Skeletal muscle tissue (tissue), 4 donors: ENCODE measurements around the gene CISD2. TPM values are rescaled to one million over a fixed set of nuclear protein-coding genes. Genes with fewer than 3 reads are reported as not detected.
A peak's percentile ranks its signal among the peaks of the same experiment; 100 is the strongest.

ENCODE experiments used
- H3K27ac ChIP-seq: one replicate; pipeline ENCODE4 v1.7.0; 2013; ENCODE audit warnings: mild to moderate bottlenecking, low read depth, low read length, inconsistent platforms
- H3K27me3 ChIP-seq, 3 donors: one replicate each; pipeline ENCODE4 v1.7.0; 2013; ENCODE audit warnings: low read length in 3 of 3; ENCODE audit not compliant: control insufficient read depth in 3 of 3, insufficient read depth in 3 of 3
- H3K36me3 ChIP-seq, 3 donors: one replicate each; pipeline ENCODE4 v1.7.0; 2013; ENCODE audit warnings: low read length in 3 of 3; ENCODE audit not compliant: control insufficient read depth in 3 of 3, insufficient read depth in 3 of 3
- H3K4me1 ChIP-seq, 3 donors: one replicate each; pipeline ENCODE4 v1.7.0; 2013; ENCODE audit warnings: low read length in 3 of 3, mild to moderate bottlenecking in 3 of 3; ENCODE audit not compliant: control insufficient read depth in 3 of 3, insufficient read depth in 3 of 3
- H3K4me3 ChIP-seq, 3 donors: one replicate each; pipeline ENCODE4 v1.7.0; 2013; ENCODE audit warnings: low read length in 3 of 3
- H3K9ac ChIP-seq, 3 donors: one replicate each; pipeline ENCODE4 v1.7.0; 2013; ENCODE audit warnings: low read length in 3 of 3, mild to moderate bottlenecking in 3 of 3, moderate library complexity in 2 of 3, low read depth in 1 of 3
- H3K9me3 ChIP-seq, 3 donors: one replicate each; pipeline ENCODE4 v1.7.0; 2013; ENCODE audit warnings: low read length in 3 of 3; ENCODE audit not compliant: control insufficient read depth in 3 of 3
- total RNA-seq: library from RNA; depleted of rRNA; stranded (reverse); fragments of >200 nt; gene quantifications from one replicate; pipeline ENCODE4 v1.2.3, GENCODE V29; 2014
- donor health status: Osteomylitis.

CISD2 gene
- total RNA-seq, 1 donor from 2014 or later = 21.9 TPM

GRCh38 chr4:102826890-102827673, 41.7 kb upstream of the CISD2 start, which contains the start of gene UBE2D3:
Gene UBE2D3 (minus strand): TSS chr4:102827551. CDS start chr4:102826508, 1,043 bp downstream.
- H3K27ac ChIP-seq = peak within 1 kb of the TSS; percentile 100
- H3K4me3 ChIP-seq = peak within 1 kb of the TSS; percentile 77 to 91 (median 85)
- H3K4me1 ChIP-seq = peaks cover 26 to 37% (median 27%) of the 10 kb centered on the region in 3 donors
- no peaks in the 10 kb centered on the region for H3K9me3 ChIP-seq
- peaks cover 0 to 7% (median 0%) of the 10 kb centered on the region in 3 donors for H3K36me3 ChIP-seq
- H3K9ac ChIP-seq = peak within 1 kb of the TSS; percentile 100
- no peaks in the 10 kb centered on the region for H3K27me3 ChIP-seq

- Histone ChIP-seq H3K9me3 (no peaks in the 10 kb centered on the region), H3K36me3 (peaks cover 0 to 7% (median 0%) of the 10 kb centered on the region in 3 donors), H3K27ac (peak overlapping the region; percentile 100), H3K27me3 (no peaks in the 10 kb centered on the region), H3K4me1 (peaks cover 24 to 29% (median 24%) of the 10 kb centered on the region in 3 donors), H3K9ac (peak overlapping the region; percentile 100), H3K4me3 (peak overlapping the region; percentile 77 to 91 (median 85))
These were observed 40.9 kb upstream of the CISD2 start for GRCh38 chr4:102827674-102828496.

GRCh38 chr4:102828497-102828808, 40.3 kb upstream of the CISD2 start:
- Histone ChIP-seq H3K27ac (peak overlapping the region; percentile 100), H3K4me3 (peak overlapping the region; percentile 77 to 91 (median 85)), H3K4me1 (peaks cover 18 to 24% (median 20%) of the 10 kb centered on the region in 3 donors), H3K36me3 (peaks cover 0 to 7% (median 0%) of the 10 kb centered on the region in 3 donors), H3K27me3 (no peaks in the 10 kb centered on the region), H3K9ac (peak overlapping the region; percentile 81 to 100 (median 88)), H3K9me3 (no peaks in the 10 kb centered on the region)

DNA sequence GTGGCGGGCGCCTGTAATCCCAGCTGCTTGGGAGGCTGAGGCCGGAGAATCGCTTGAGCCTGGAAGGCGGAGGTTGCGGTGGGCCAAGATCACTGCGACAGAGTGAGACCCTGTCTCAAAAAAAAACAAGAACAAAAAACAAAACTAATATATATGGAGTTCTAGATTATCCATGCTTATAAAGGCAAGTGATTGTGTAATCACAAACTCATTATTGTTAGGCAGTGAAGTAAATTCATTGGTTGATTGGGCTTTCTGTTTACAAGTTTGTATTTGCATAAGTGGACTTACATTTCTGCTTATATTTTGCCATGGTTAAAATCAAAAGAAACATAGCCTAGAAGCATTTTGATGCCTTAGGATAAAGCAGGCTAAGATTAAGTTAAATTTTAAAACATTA, 39.0 kb upstream of the CISD2 start:
- Histone ChIP-seq H3K9me3 (no peaks in the 10 kb centered on the region), H3K36me3 (peaks cover 0 to 7% (median 0%) of the 10 kb centered on the region in 3 donors), H3K9ac (no peak overlapping the region), H3K27me3 (no peaks in the 10 kb centered on the region), H3K4me1 (peaks cover 7 to 12% (median 9%) of the 10 kb centered on the region in 3 donors), H3K27ac (peak overlapping the region; percentile 100), H3K4me3 (no peak overlapping the region)

- Histone ChIP-seq H3K9ac (no peak overlapping the region), H3K27me3 (no peaks in the 10 kb centered on the region), H3K4me3 (no peak overlapping the region), H3K36me3 (no peaks in the 10 kb centered on the region), H3K4me1 (peaks cover 7 to 9% (median 9%) of the 10 kb centered on the region in 3 donors), H3K27ac (no peak overlapping the region), H3K9me3 (no peaks in the 10 kb centered on the region)
These were observed 36.7 kb upstream of the CISD2 start for GRCh38 chr4:102832105-102832504.

- H3K4me3 ChIP-seq = no peak overlapping the region
- H3K27me3 ChIP-seq = no peaks in the 10 kb centered on the region
- no peaks in the 10 kb centered on the region for H3K36me3 ChIP-seq
- peaks cover 7 to 9% (median 9%) of the 10 kb centered on the region in 3 donors for H3K4me1 ChIP-seq
- H3K9ac ChIP-seq = no peak overlapping the region
- H3K9me3 ChIP-seq = no peaks in the 10 kb centered on the region
- H3K27ac ChIP-seq = no peak overlapping the region
These were observed 36.1 kb upstream of the CISD2 start for GRCh38 chr4:102832667-102833066.

GRCh38 chr4:102836596-102836995, 32.2 kb upstream of the CISD2 start:
- H3K27me3 ChIP-seq = no peaks in the 10 kb centered on the region
- H3K27ac ChIP-seq = no peak overlapping the region
- no peak overlapping the region for H3K4me3 ChIP-seq

DNA sequence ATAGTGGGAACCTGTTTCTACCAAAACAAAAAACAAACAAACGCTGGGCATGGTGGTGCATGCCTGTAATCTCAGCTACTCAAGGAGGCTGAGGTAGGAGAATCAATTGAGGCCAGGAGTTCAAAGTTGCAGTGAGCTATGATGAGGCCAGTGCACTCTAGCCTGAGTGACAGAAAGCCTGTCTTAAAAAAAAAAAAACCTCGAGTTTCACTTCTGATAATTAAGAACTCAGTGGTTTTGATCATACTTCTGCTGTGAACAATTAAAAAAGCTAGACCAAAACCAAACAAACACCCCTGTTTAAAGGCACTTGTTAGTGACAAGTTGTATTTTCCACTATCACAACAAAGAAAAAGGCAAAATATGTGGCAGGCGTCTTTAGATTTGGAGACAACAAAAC, 26.4 kb upstream of the CISD2 start:
- Histone ChIP-seq H3K4me1 (no peaks in the 10 kb centered on the region), H3K9ac (no peak overlapping the region), H3K27me3 (no peaks in the 10 kb centered on the region), H3K9me3 (no peaks in the 10 kb centered on the region), H3K27ac (no peak overlapping the region), H3K36me3 (peaks cover 0 to 4% (median 0%) of the 10 kb centered on the region in 3 donors), H3K4me3 (no peak overlapping the region)

More at GRCh38 chr4:102836596-102836995, 32.2 kb upstream of the CISD2 start:
- Histone ChIP-seq H3K36me3 (no peaks in the 10 kb centered on the region), H3K9me3 (no peaks in the 10 kb centered on the region), H3K9ac (no peak overlapping the region), H3K4me1 (no peaks in the 10 kb centered on the region)

DNA sequence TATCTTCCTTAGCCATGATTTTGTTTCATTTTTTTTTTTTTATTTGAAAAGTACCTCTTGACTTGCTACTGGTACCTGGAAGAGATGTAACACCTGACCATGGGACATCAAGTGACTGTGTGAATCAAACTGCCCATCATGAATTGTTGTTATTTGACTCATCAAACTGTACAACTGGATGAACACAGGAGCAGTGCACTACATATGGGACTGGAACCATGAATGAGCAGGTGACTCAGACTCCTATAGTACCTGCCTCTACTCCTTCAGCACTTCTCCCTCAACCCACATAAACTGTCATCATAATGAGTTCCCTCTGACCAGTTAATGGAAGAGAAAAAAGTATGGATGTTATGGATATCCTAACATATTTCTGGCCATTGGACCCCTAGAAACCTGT, 25.5 kb upstream of the CISD2 start:
- no peaks in the 10 kb centered on the region for H3K27me3 ChIP-seq
- H3K4me3 ChIP-seq = no peak overlapping the region
- no peak overlapping the region for H3K9ac ChIP-seq
- no peaks in the 10 kb centered on the region for H3K4me1 ChIP-seq
- H3K36me3 ChIP-seq = peaks cover 0 to 4% (median 0%) of the 10 kb centered on the region in 3 donors
- no peak overlapping the region for H3K27ac ChIP-seq
- no peaks in the 10 kb centered on the region for H3K9me3 ChIP-seq

GRCh38 chr4:102843938-102844337, 24.9 kb upstream of the CISD2 start:
- H3K27ac ChIP-seq = no peak overlapping the region
- no peak overlapping the region for H3K4me3 ChIP-seq
- no peaks in the 10 kb centered on the region for H3K27me3 ChIP-seq
- H3K9me3 ChIP-seq = no peaks in the 10 kb centered on the region
- H3K4me1 ChIP-seq = no peaks in the 10 kb centered on the region
- H3K9ac ChIP-seq = no peak overlapping the region
- peaks cover 0 to 4% (median 0%) of the 10 kb centered on the region in 3 donors for H3K36me3 ChIP-seq
